ENCODE data around the gene CNOT8. TPM values are rescaled to one million over a fixed set of nuclear protein-coding genes. Genes with fewer than 3 reads are reported as not detected.

CNOT8 gene
- total RNA-seq, 1 experiment from 2014 or later = 45.0 TPM

DNA sequence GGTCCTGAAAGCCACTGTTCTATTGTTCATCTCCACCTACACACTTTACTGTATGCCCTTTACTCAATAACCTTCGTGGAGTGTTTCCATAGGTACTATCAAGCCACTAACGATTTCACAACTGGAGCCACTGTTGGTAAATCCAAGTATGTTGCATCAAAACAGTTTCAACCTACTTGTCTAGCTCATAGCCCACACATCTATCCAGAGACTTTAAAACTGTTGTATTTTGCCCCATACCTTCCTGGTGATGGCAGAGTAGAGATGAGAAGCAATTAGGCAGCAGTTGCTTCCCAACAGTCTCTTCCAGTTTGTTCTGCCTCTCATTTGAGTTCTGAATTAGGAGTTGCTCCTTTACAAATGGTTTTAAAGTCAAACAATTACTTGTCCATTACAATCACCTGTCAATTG is 8.6 kb upstream of the CNOT8 start:
- Histone ChIP-seq H3K4me3 (replicated peaks in 1 of 2; ENCODE audit: low read depth in 1 of 2, low read length in 2 of 2) (no peak overlapping the region), H2AFZ (ENCODE audit: low read depth, low read length, poor library complexity, severe bottlenecking) (no peak overlapping the region), H3K9me2 (ENCODE audit: insufficient read depth) (no peaks in the 10 kb centered on the region), H3K4me1 (ENCODE audit: control insufficient read depth in 1 of 2, insufficient read depth in 2 of 2, low read length in 2 of 2) (no peaks in the 10 kb centered on the region), H3K4me2 (ENCODE audit: low read length) (no peak overlapping the region), H3K79me2 (ENCODE audit: insufficient read depth, low read length) (no peaks in the 10 kb centered on the region), H3K9ac (ENCODE audit: low read length) (no peak overlapping the region), H3K36me3 (ENCODE audit: control insufficient read depth in 1 of 2, insufficient read depth in 2 of 2, low read length in 2 of 2) (no peaks in the 10 kb centered on the region), H3K27ac (ENCODE audit: low read depth, low read length) (no peak overlapping the region), H3K27me3 (ENCODE audit: insufficient read depth, low read length) (no peaks in the 10 kb centered on the region), H4K20me1 (ENCODE audit: insufficient read depth) (no peaks in the 10 kb centered on the region), H3K9me3 (ENCODE audit: control insufficient read depth in 1 of 2, insufficient read depth in 1 of 2, low read depth in 1 of 2, low read length in 2 of 2) (no peaks in the 10 kb centered on the region)
- ATAC-seq (no peak), DNase-seq (ENCODE audit: low read depth, low spot score) (no peak)
- no TSS peak for BruUV-seq (replicated peaks)
- intact Hi-C loops (cut with micrococcal nuclease) = loop anchor here (10.0 kb wide), 1 partner anchor 165 kb away; no protein-coding TSS in a partner anchor
- no peak for TF ChIP-seq CEBPB (IDR thresholded peaks at IDR 0.05; ENCODE audit: low read depth)
- TF ChIP-seq, protein P1, sequence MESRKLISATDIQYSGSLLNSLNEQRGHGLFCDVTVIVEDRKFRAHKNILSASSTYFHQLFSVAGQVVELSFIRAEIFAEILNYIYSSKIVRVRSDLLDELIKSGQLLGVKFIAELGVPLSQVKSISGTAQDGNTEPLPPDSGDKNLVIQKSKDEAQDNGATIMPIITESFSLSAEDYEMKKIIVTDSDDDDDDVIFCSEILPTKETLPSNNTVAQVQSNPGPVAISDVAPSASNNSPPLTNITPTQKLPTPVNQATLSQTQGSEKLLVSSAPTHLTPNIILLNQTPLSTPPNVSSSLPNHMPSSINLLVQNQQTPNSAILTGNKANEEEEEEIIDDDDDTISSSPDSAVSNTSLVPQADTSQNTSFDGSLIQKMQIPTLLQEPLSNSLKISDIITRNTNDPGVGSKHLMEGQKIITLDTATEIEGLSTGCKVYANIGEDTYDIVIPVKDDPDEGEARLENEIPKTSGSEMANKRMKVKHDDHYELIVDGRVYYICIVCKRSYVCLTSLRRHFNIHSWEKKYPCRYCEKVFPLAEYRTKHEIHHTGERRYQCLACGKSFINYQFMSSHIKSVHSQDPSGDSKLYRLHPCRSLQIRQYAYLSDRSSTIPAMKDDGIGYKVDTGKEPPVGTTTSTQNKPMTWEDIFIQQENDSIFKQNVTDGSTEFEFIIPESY (IDR thresholded peaks at IDR 0.05; ENCODE audit: extremely low read depth, insufficient replicate concordance, low read length) = no peak
- no peak for TF ChIP-seq SRF (IDR thresholded peaks at IDR 0.05; ENCODE audit: low read depth)
- TF ChIP-seq SIN3A (IDR thresholded peaks at IDR 0.05; ENCODE audit: low read depth) = no peak
- TF ChIP-seq TCF7L2 (IDR thresholded peaks at IDR 0.05; ENCODE audit: borderline replicate concordance, extremely low read depth, insufficient read depth, insufficient read length) = no peak
- TF ChIP-seq ZFX (IDR thresholded peaks at IDR 0.05) = no peak
- TF ChIP-seq, protein P2, sequence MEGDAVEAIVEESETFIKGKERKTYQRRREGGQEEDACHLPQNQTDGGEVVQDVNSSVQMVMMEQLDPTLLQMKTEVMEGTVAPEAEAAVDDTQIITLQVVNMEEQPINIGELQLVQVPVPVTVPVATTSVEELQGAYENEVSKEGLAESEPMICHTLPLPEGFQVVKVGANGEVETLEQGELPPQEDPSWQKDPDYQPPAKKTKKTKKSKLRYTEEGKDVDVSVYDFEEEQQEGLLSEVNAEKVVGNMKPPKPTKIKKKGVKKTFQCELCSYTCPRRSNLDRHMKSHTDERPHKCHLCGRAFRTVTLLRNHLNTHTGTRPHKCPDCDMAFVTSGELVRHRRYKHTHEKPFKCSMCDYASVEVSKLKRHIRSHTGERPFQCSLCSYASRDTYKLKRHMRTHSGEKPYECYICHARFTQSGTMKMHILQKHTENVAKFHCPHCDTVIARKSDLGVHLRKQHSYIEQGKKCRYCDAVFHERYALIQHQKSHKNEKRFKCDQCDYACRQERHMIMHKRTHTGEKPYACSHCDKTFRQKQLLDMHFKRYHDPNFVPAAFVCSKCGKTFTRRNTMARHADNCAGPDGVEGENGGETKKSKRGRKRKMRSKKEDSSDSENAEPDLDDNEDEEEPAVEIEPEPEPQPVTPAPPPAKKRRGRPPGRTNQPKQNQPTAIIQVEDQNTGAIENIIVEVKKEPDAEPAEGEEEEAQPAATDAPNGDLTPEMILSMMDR (IDR thresholded peaks at IDR 0.05 in 2 of 3, conservative IDR thresholded peaks at IDR 0.05 in 1 of 3; ENCODE audit: borderline replicate concordance in 1 of 3, insufficient read depth in 1 of 3, low read depth in 2 of 3, low read length in 2 of 3) = no peak
- no peak for TF ChIP-seq CBX3 (IDR thresholded peaks at IDR 0.05; ENCODE audit: low read depth)
- no peak for TF ChIP-seq SP1 (IDR thresholded peaks at IDR 0.05; ENCODE audit: low read depth)
- TF ChIP-seq POLR2AphosphoS5 (IDR thresholded peaks at IDR 0.05; ENCODE audit: low read depth, low read length) = no peak
- TF ChIP-seq, protein P3, sequence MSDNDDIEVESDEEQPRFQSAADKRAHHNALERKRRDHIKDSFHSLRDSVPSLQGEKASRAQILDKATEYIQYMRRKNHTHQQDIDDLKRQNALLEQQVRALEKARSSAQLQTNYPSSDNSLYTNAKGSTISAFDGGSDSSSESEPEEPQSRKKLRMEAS (IDR thresholded peaks at IDR 0.05) = no peak
- TF ChIP-seq POLR2A (IDR thresholded peaks at IDR 0.05; ENCODE audit: borderline replicate concordance, extremely low read depth, insufficient read depth, insufficient read length) = no peak
- no peak for TF ChIP-seq YY1 (IDR thresholded peaks at IDR 0.05; ENCODE audit: extremely low read depth, insufficient replicate concordance, low read depth, low read length)
- POLR2A ChIA-PET = no interaction called here
- CTCF ChIA-PET = no interaction called here
- RAD21 ChIA-PET (ENCODE audit: low non-redundant PET in 1 of 2, low total read pairs in 2 of 2, uncharacterized antibody in 2 of 2, unreplicated experiment in 2 of 2) = no interaction called here
